ENCODE data around the gene SULF2. TPM values are rescaled to one million over a fixed set of nuclear protein-coding genes. Genes with fewer than 3 reads are reported as not detected.

Gene SULF2
- total and polyA plus RNA-seq, 2 of the 13 experiments (the other 11 are each of a cell fraction or from before 2014, with no cell fraction given): 7.2 to 50.9 TPM

- CTCF ChIA-PET (ENCODE audit: low intra/inter-chr PET ratio, low total read pairs): no interaction called here
- no peaks in the 10 kb centered on the region for H3K27me3 ChIP-seq (ENCODE audit: control insufficient read depth in 1 of 2, insufficient read depth in 2 of 2, low read length in 2 of 2)
- no peaks in the 10 kb centered on the region for H3K9me3 ChIP-seq (ENCODE audit: low read length)
- no peaks in the 10 kb centered on the region for H3K36me3 ChIP-seq (replicated peaks in 1 of 2; ENCODE audit: control insufficient read depth in 1 of 2, insufficient read depth in 2 of 2, low read length in 2 of 2)
- no peak for FAIRE-seq
- in situ Hi-C loops (cut with HindIII; ENCODE audit: extremely low pct_ligation_motif_present, low pct_unique_long_range_greater_than_20kb) (no loop called here), intact Hi-C loops (cut with micrococcal nuclease; ENCODE audit: unreplicated experiment) (no loop called here)
- no peak overlapping the region for H2AFZ ChIP-seq (ENCODE audit: low read length)
- no peaks in the 10 kb centered on the region for H3K79me2 ChIP-seq (ENCODE audit: insufficient read depth, low read length)
- no peak overlapping the region for H3K4me3 ChIP-seq (replicated peaks in 1 of 3; ENCODE audit: insufficient read depth in 1 of 3, low read depth in 2 of 3, low read length in 3 of 3)
- BruUV-seq (replicated peaks): no TSS peak
- H3K9ac ChIP-seq (ENCODE audit: insufficient read depth, low read depth, low read length): no peak overlapping the region
- H3K4me1 ChIP-seq (ENCODE audit: insufficient read depth, low read length): peaks cover 23% of the 10 kb centered on the region
- no peaks in the 10 kb centered on the region for H4K20me1 ChIP-seq (ENCODE audit: insufficient read depth, low read length)
- DNase-seq (ENCODE audit: low spot score): no peak
- no peak overlapping the region for H3K4me2 ChIP-seq (ENCODE audit: low read depth, low read length)
- TF ChIP-seq CAMTA2 (CRISPR knock-in tag; IDR thresholded peaks at IDR 0.05; ENCODE audit: borderline replicate concordance) (no peak), DR1 (CRISPR knock-in tag; IDR thresholded peaks at IDR 0.05) (no peak), NCOA5 (CRISPR knock-in tag; IDR thresholded peaks at IDR 0.05) (no peak), SCMH1 (CRISPR knock-in tag; IDR thresholded peaks at IDR 0.05; ENCODE audit: borderline replicate concordance) (no peak), ZNF773 (CRISPR knock-in tag; IDR thresholded peaks at IDR 0.05; ENCODE audit: borderline replicate concordance) (no peak), E2F2 (CRISPR knock-in tag; IDR thresholded peaks at IDR 0.05; ENCODE audit: borderline replicate concordance) (no peak), PAWR (CRISPR knock-in tag; IDR thresholded peaks at IDR 0.05; ENCODE audit: borderline replicate concordance) (no peak), CC2D1A (CRISPR knock-in tag; IDR thresholded peaks at IDR 0.05) (no peak), NFKB2 (CRISPR knock-in tag; IDR thresholded peaks at IDR 0.05; ENCODE audit: borderline replicate concordance) (no peak), TBP (CRISPR knock-in tag; IDR thresholded peaks at IDR 0.05) (no peak), HIVEP1 (CRISPR knock-in tag; IDR thresholded peaks at IDR 0.05) (no peak)
- ATAC-seq: no peak
- POLR2A ChIA-PET: no interaction called here
- whole genome bisulfite sequencing (ENCODE audit: low lambda C conversion rate): 86% methylated on average over 10 of the region's 10 CpGs
- no peak overlapping the region for H3K27ac ChIP-seq (ENCODE audit: extremely low read length, insufficient read depth, low read length)
Measured at GRCh38 chr20:47717421-47717820, 67.9 kb downstream of the SULF2 start.

Measured in HepG2 (cell line).